ENCODE results near the gene FOXD3. TPM values are rescaled to one million over a fixed set of nuclear protein-coding genes. Genes with fewer than 3 reads are reported as not detected.

The FOXD3 gene
- total and polyA plus RNA-seq, 2 experiments from 2014 or later: 13.8 to 49.0 TPM

GRCh38 chr1:63367215-63368103 lies 45.1 kb downstream of the FOXD3 start, which contains the start of gene ALG6:
TSS of gene ALG6 (plus strand) at chr1:63367627. CDS start at chr1:63370978, 3,351 bp downstream.
- peak within 1 kb of the TSS; percentile 97 for H3K4me3 ChIP-seq
- H3F3A ChIP-seq (replicated peaks; ENCODE audit: low read depth): peaks cover 19% of the 10 kb centered on the region
- H4K20me1 ChIP-seq (replicated peaks; ENCODE audit: insufficient read depth): no peaks in the 10 kb centered on the region
- H3K9me2 ChIP-seq (ENCODE audit: insufficient read depth): no peaks in the 10 kb centered on the region; the same call in 1 of the 2 replicates
- TF ChIP-seq POLR2AphosphoS5 (IDR thresholded peaks at IDR 0.05; ENCODE audit: low read depth) (peak; percentile 94), ZNF331 (CRISPR knock-in tag; IDR thresholded peaks at IDR 0.05; ENCODE audit: low read depth) (no peak), JUNB (IDR thresholded peaks at IDR 0.05; ENCODE audit: unreplicated experiment) (no peak), CTCF (conservative IDR thresholded peaks at IDR 0.05; ENCODE audit: low read depth in 2 of 2) (peak in 1 of 2 experiments; percentile 30; a peak in 1 of 4 replicates)
- TF ChIP-seq, protein P1, sequence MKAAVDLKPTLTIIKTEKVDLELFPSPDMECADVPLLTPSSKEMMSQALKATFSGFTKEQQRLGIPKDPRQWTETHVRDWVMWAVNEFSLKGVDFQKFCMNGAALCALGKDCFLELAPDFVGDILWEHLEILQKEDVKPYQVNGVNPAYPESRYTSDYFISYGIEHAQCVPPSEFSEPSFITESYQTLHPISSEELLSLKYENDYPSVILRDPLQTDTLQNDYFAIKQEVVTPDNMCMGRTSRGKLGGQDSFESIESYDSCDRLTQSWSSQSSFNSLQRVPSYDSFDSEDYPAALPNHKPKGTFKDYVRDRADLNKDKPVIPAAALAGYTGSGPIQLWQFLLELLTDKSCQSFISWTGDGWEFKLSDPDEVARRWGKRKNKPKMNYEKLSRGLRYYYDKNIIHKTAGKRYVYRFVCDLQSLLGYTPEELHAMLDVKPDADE (IDR thresholded peaks at IDR 0.05): no peak
- H3K4me2 ChIP-seq: peak within 1 kb of the TSS; percentile 90
- H3K36me3 ChIP-seq (ENCODE audit: insufficient read depth): 0 out of 2 replicates have a peak, but pooled peaks cover 5% of the 10 kb centered on the region
- H3K79me2 ChIP-seq (replicated peaks; ENCODE audit: insufficient read depth): 0 out of 2 replicates have a peak, but pooled peaks cover 4% of the 10 kb centered on the region
- Mint-ChIP-seq H3K36me3 (ENCODE audit: low read depth) (peaks cover 7% of the 10 kb centered on the region), H3K27ac (peak within 1 kb of the TSS; percentile 89), H3K4me3 (peak within 1 kb of the TSS; percentile 96), H3K27me3 (ENCODE audit: insufficient read depth, low read depth, poor library complexity) (peaks cover 4% of the 10 kb centered on the region), H3K4me1 (peaks cover 23% of the 10 kb centered on the region), H3K9me3 (no peaks in the 10 kb centered on the region)
- ATAC-seq: peak; percentile 96
- peak; percentile 99 for DNase-seq (ENCODE audit: low spot score)
- H3K4me1 ChIP-seq (ENCODE audit: insufficient read depth): peaks cover 18% of the 10 kb centered on the region
- H2AFZ ChIP-seq: peak within 1 kb of the TSS; percentile 97
- peak within 1 kb of the TSS; percentile 55; the same call in 1 of the 2 replicates for H3K27ac ChIP-seq (ENCODE audit: low read depth)
- peaks cover 9% of the 10 kb centered on the region for H3K27me3 ChIP-seq (ENCODE audit: insufficient read depth)

- Mint-ChIP-seq H3K4me3 (peak overlapping the region; percentile 96), H3K36me3 (ENCODE audit: low read depth) (peaks cover 7% of the 10 kb centered on the region), H3K9me3 (no peaks in the 10 kb centered on the region), H3K27me3 (ENCODE audit: insufficient read depth, low read depth, poor library complexity) (peaks cover 2% of the 10 kb centered on the region), H3K27ac (peak overlapping the region; percentile 89), H3K4me1 (peaks cover 16% of the 10 kb centered on the region; the same call in 2 of the 3 replicates)
- Histone ChIP-seq H3K36me3 (ENCODE audit: insufficient read depth) (0 out of 2 replicates have a peak, but pooled peaks cover 5% of the 10 kb centered on the region), H3K4me2 (peak overlapping the region; percentile 90), H3F3A (replicated peaks; ENCODE audit: low read depth) (peaks cover 19% of the 10 kb centered on the region), H2AFZ (peak overlapping the region; percentile 97), H3K27ac (ENCODE audit: low read depth) (peak overlapping the region; percentile 55; the same call in 1 of the 2 replicates), H3K9me2 (ENCODE audit: insufficient read depth) (no peaks in the 10 kb centered on the region; the same call in 1 of the 2 replicates), H3K79me2 (replicated peaks; ENCODE audit: insufficient read depth) (0 out of 2 replicates have a peak, but pooled peaks cover 4% of the 10 kb centered on the region), H3K4me1 (ENCODE audit: insufficient read depth) (peaks cover 14% of the 10 kb centered on the region), H3K4me3 (peak overlapping the region; percentile 97), H4K20me1 (replicated peaks; ENCODE audit: insufficient read depth) (no peaks in the 10 kb centered on the region), H3K27me3 (ENCODE audit: insufficient read depth) (peaks cover 9% of the 10 kb centered on the region)
- DNase-seq (ENCODE audit: low spot score) (peak; percentile 34), ATAC-seq (peak; percentile 13)
- TF ChIP-seq EZH2 (IDR thresholded peaks at IDR 0.05; ENCODE audit: low read depth, unreplicated experiment): no peak
- TF ChIP-seq, protein P1 (IDR thresholded peaks at IDR 0.05): no peak
- TF ChIP-seq CREB1 (CRISPR knock-in tag; IDR thresholded peaks at IDR 0.05; ENCODE audit: low read depth): no peak
- TF ChIP-seq ZNF114 (CRISPR knock-in tag; IDR thresholded peaks at IDR 0.05): no peak
- no peak for TF ChIP-seq STAT1 (IDR thresholded peaks at IDR 0.05; ENCODE audit: unreplicated experiment)
- TF ChIP-seq POLR2AphosphoS5 (IDR thresholded peaks at IDR 0.05; ENCODE audit: low read depth): no peak
- TF ChIP-seq NANOG (IDR thresholded peaks at IDR 0.05; ENCODE audit: borderline replicate concordance): no peak
- TF ChIP-seq JUNB (IDR thresholded peaks at IDR 0.05; ENCODE audit: unreplicated experiment): no peak
- no peak for TF ChIP-seq REST (IDR thresholded peaks at IDR 0.05; ENCODE audit: unreplicated experiment)
Measured at GRCh38 chr1:63368131-63368530, 45.8 kb downstream of the FOXD3 start.
